Measurements from ENCODE around the gene RC3H2. TPM values are rescaled to one million over a fixed set of nuclear protein-coding genes. Genes with fewer than 3 reads are reported as not detected.

RC3H2 gene
- total and polyA plus RNA-seq, 4 donors = 10.8 to 54.1 (median 33.8) TPM

DNA sequence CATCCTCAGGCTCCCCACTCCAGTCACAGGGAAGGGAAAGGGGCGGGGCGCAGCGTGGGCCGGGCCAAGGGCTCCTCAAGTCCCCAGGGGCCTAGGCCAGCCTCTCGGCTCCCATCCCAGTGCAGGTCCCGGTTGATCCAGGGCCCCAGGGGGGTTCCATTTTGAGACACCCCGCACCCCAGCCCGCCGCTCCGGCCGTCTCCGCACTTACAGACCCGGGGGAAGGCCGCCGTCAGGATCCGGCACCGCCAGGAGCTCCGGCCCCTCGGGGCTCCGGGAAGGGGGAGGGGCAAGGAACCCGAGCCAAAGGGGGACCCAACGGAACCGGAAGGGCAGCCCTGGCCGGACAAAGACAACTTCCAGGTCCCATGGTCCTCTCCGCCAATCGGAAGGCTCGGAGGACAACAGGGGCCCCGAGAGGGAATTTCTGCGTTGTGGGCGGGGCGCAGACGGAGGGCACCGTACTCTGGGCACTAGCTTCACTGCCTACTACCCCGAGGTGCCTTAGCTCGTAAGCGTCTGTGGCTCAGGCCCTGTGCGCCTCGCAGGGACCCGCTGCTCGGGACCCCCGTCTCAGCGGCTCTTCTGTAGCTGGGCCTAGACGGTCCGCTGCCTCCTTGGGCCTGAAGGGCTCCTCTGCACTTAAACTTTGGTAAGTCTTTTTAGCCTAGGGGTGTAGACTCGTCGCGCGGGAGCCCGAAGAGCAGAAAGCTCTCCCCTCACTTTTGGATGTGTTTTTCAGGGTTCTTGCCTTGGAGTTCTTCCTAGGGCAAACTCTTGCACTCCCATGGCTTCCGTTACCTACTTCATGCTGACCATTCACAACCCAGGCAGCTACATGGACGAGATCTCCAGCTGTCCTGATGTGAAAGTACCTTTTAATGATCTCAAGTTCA lies 26.3 kb upstream of the RC3H2 start, which contains the start of gene ZBTB26:
ZBTB26 (minus strand) TSS at position 287 of the 896 bp plus-strand sequence. CDS start 11,578 bp downstream, outside the sequence.
- H3K4me1 ChIP-seq (ENCODE audit: control insufficient read depth in 1 of 2, insufficient read depth in 2 of 2, low read length in 2 of 2) = no peaks in the 10 kb centered on the region
- 0 to 1% methylated on average over 50 to 51 of the region's 51 CpGs for WGBS, 2 donors
- no peaks in the 10 kb centered on the region for H3K36me3 ChIP-seq (ENCODE audit: control insufficient read depth in 1 of 2, insufficient read depth in 2 of 2, low read length in 1 of 2)
- peak within 1 kb of the TSS; percentile 89 to 96 for H3K4me3 ChIP-seq (ENCODE audit: low read length in 2 of 2)
- peak within 1 kb of the TSS; percentile 22 to 87 for H3K27ac ChIP-seq (ENCODE audit: low read depth in 1 of 2, low read length in 2 of 2)
- DNase-seq = peak; percentile 97 to 98
- intact Hi-C loops (cut with DNase I) = no loop called here
- ATAC-seq (ENCODE audit: low FRiP score) = peak; percentile 99
- H3K27me3 ChIP-seq (ENCODE audit: control insufficient read depth in 1 of 2, insufficient read depth in 2 of 2, low read length in 1 of 2) = no peaks in the 10 kb centered on the region
- no peaks in the 10 kb centered on the region for H3K9me3 ChIP-seq (ENCODE audit: control insufficient read depth, low read length)

GRCh38 chr9:122930541-122931225 lies 25.5 kb upstream of the RC3H2 start:
- ATAC-seq (ENCODE audit: low FRiP score) (no peak), DNase-seq (no peak)
- H3K4me1 ChIP-seq (ENCODE audit: control insufficient read depth in 1 of 2, insufficient read depth in 2 of 2, low read length in 2 of 2) = no peaks in the 10 kb centered on the region
- no peaks in the 10 kb centered on the region for H3K9me3 ChIP-seq (ENCODE audit: control insufficient read depth, low read length)
- peak overlapping the region in 1 of 2 donors; percentile 39 for H3K27ac ChIP-seq (ENCODE audit: low read depth in 1 of 2, low read length in 2 of 2)
- intact Hi-C loops (cut with DNase I) = no loop called here
- H3K36me3 ChIP-seq (ENCODE audit: control insufficient read depth in 1 of 2, insufficient read depth in 2 of 2, low read length in 1 of 2) = no peaks in the 10 kb centered on the region
- no peaks in the 10 kb centered on the region for H3K27me3 ChIP-seq (ENCODE audit: control insufficient read depth in 1 of 2, insufficient read depth in 2 of 2, low read length in 1 of 2)
- 19% methylated on average over 10 of the region's 10 CpGs for WGBS, 2 donors
- peak overlapping the region; percentile 89 to 92 for H3K4me3 ChIP-seq (ENCODE audit: low read length in 2 of 2)

DNA sequence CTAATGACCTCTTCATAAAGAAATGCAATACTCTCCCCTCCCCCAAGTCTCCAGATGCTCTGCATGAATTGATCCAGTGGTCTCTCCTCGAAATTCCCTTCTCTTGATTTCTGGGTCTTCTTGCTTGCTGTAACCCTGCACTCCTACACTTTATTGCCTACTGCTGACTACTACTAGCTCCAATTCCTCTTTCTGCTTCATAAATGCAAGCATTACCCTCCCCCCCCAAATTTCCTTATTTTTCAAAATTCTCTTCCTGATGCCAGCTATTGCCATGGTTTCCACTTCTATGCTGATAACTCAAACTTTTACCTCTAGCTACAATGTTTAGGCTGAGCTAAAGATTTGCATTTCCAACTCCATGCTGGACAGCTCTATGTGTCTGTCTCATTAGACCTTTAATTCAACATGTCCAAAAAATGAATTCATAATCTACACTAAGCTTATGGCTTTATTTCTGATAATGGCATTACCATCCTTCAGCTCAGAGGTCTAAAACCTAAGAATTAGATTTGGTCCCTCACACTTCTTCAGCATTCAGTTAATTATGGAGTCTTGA lies 24.7 kb upstream of the RC3H2 start:
- no peak for DNase-seq
- Histone ChIP-seq H3K36me3 (ENCODE audit: control insufficient read depth in 1 of 2, insufficient read depth in 2 of 2, low read length in 1 of 2) (no peaks in the 10 kb centered on the region), H3K4me3 (ENCODE audit: low read length in 2 of 2) (no peak overlapping the region), H3K9me3 (ENCODE audit: control insufficient read depth, low read length) (no peaks in the 10 kb centered on the region), H3K4me1 (ENCODE audit: control insufficient read depth in 1 of 2, insufficient read depth in 2 of 2, low read length in 2 of 2) (no peaks in the 10 kb centered on the region), H3K27me3 (ENCODE audit: control insufficient read depth in 1 of 2, insufficient read depth in 2 of 2, low read length in 1 of 2) (no peaks in the 10 kb centered on the region), H3K27ac (ENCODE audit: low read depth in 1 of 2, low read length in 2 of 2) (no peak overlapping the region)
- no peak for ATAC-seq (ENCODE audit: low FRiP score)
- intact Hi-C loops (cut with DNase I) = no loop called here
- 86 to 88% methylated on average over 1 of the region's 1 CpG for WGBS, 2 donors

GRCh38 chr9:122923947-122924346 lies 18.8 kb upstream of the RC3H2 start:
- ATAC-seq (ENCODE audit: low FRiP score) = no peak
- whole genome bisulfite sequencing, 2 donors = 67 to 79% methylated on average over 3 of the region's 3 CpGs
- DNase-seq = no peak

DNA sequence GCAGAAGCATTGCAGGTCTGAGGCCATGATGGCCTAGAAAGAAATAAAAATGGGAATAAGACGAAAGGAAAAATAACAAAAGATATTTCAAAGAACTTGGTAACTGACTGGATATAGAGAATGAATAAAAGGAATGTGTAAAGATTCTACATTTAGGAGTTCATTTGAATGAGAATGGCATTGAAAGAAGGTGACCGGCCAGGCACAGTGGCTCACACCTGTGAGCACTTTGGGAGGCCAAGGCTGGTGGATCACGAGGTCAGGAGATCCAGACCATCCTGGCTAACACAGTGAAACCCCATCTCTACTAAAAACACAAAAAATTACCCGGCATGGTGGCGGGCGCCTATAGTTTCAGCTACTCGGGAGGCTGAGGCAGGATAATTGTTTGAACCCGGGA lies 17.6 kb upstream of the RC3H2 start:
- intact Hi-C loops (cut with DNase I) = no loop called here
- ATAC-seq (ENCODE audit: low FRiP score) = no peak
- DNase-seq = no peak
- no peaks in the 10 kb centered on the region for H3K27me3 ChIP-seq (ENCODE audit: control insufficient read depth in 1 of 2, insufficient read depth in 2 of 2, low read length in 1 of 2)
- 86 to 93% methylated on average over 8 of the region's 8 CpGs for WGBS, 2 donors
- no peaks in the 10 kb centered on the region for H3K9me3 ChIP-seq (ENCODE audit: control insufficient read depth, low read length)
- H3K36me3 ChIP-seq (ENCODE audit: control insufficient read depth in 1 of 2, insufficient read depth in 2 of 2, low read length in 1 of 2) = peaks cover 0 to 4% of the 10 kb centered on the region in 2 donors
- no peaks in the 10 kb centered on the region for H3K4me1 ChIP-seq (ENCODE audit: control insufficient read depth in 1 of 2, insufficient read depth in 2 of 2, low read length in 2 of 2)
- H3K27ac ChIP-seq (ENCODE audit: low read depth in 1 of 2, low read length in 2 of 2) = no peak overlapping the region
- H3K4me3 ChIP-seq (ENCODE audit: low read length in 2 of 2) = no peak overlapping the region

More at GRCh38 chr9:122923947-122924346, 18.8 kb upstream of the RC3H2 start:
- Histone ChIP-seq H3K27me3 (ENCODE audit: control insufficient read depth in 1 of 2, insufficient read depth in 2 of 2, low read length in 1 of 2) (no peaks in the 10 kb centered on the region), H3K9me3 (ENCODE audit: control insufficient read depth, low read length) (no peaks in the 10 kb centered on the region), H3K4me3 (ENCODE audit: low read length in 2 of 2) (no peak overlapping the region), H3K36me3 (ENCODE audit: control insufficient read depth in 1 of 2, insufficient read depth in 2 of 2, low read length in 1 of 2) (no peaks in the 10 kb centered on the region), H3K4me1 (ENCODE audit: control insufficient read depth in 1 of 2, insufficient read depth in 2 of 2, low read length in 2 of 2) (no peaks in the 10 kb centered on the region), H3K27ac (ENCODE audit: low read depth in 1 of 2, low read length in 2 of 2) (no peak overlapping the region)
- intact Hi-C loops (cut with DNase I) = no loop called here

- no peak overlapping the region for H3K4me3 ChIP-seq (ENCODE audit: low read length in 2 of 2)
- DNase-seq (no peak), ATAC-seq (ENCODE audit: low FRiP score) (no peak)
- no peaks in the 10 kb centered on the region for H3K27me3 ChIP-seq (ENCODE audit: control insufficient read depth in 1 of 2, insufficient read depth in 2 of 2, low read length in 1 of 2)
- intact Hi-C loops (cut with DNase I) = loop anchor here in 1 of 2 donors (10.0 kb wide), 1 partner anchor 56 kb away; no protein-coding TSS in a partner anchor
- H3K27ac ChIP-seq (ENCODE audit: low read depth in 1 of 2, low read length in 2 of 2) = no peak overlapping the region
- peaks cover 0 to 1% of the 10 kb centered on the region in 2 donors for H3K4me1 ChIP-seq (ENCODE audit: control insufficient read depth in 1 of 2, insufficient read depth in 2 of 2, low read length in 2 of 2)
- WGBS, 2 donors = 87 to 94% methylated on average over 2 of the region's 2 CpGs
- peaks cover 0 to 4% of the 10 kb centered on the region in 2 donors for H3K36me3 ChIP-seq (ENCODE audit: control insufficient read depth in 1 of 2, insufficient read depth in 2 of 2, low read length in 1 of 2)
- no peaks in the 10 kb centered on the region for H3K9me3 ChIP-seq (ENCODE audit: control insufficient read depth, low read length)
Measured at GRCh38 chr9:122918310-122918709, 13.2 kb upstream of the RC3H2 start.

DNA sequence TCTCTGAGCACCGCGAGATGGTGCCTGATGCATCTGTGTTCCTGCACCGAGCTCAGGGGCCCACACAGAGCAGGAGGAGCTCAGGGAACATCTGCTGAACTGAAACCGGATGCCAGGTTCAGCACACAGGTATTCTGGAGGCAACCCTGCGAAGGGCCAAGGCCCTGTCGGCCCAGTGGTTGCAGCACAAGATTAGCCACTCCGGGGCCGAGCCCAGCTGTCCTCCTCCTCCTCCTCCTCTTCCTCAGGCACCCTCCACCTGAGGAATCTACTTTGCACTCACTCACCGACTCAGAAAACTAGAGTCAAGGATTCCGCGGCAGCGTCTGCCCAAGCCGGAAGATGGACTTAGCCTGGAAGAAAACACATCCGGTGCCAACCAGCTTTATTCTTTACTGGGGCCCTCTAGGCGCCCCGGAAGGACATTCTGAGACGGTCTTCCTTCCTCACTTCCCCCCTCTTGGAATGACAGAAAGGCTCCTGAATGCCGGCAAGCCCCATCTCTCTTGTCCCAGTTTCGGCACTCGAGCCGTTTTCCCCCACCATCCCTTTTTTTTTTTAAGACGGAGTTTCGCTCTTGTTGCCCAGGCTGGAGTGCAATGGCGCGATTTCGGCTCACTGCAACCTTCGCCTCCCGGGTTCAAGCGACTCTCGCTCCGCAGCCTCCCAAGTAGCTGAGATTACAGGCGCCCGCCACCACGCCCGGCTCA lies 8.0 kb upstream of the RC3H2 start, which contains the start of gene ZBTB6:
ZBTB6 (minus strand) TSS at position 360 of the 710 bp plus-strand sequence. CDS start 1,251 bp downstream, outside the sequence.
- H3K4me3 ChIP-seq (ENCODE audit: low read length in 2 of 2) = peak within 1 kb of the TSS; percentile 75 to 78
- peak; percentile 94 for ATAC-seq (ENCODE audit: low FRiP score)
- 0% methylated on average over 35 of the region's 35 CpGs for WGBS, 2 donors
- H3K27me3 ChIP-seq (ENCODE audit: control insufficient read depth in 1 of 2, insufficient read depth in 2 of 2, low read length in 1 of 2) = no peaks in the 10 kb centered on the region
- H3K36me3 ChIP-seq (ENCODE audit: control insufficient read depth in 1 of 2, insufficient read depth in 2 of 2, low read length in 1 of 2) = peaks cover 0 to 1% of the 10 kb centered on the region in 2 donors
- DNase-seq = peak; percentile 72 to 83
- no peaks in the 10 kb centered on the region for H3K9me3 ChIP-seq (ENCODE audit: control insufficient read depth, low read length)
- intact Hi-C loops (cut with DNase I) = loop anchor here in 1 of 2 donors (10.0 kb wide), 1 partner anchor 62 kb away; no protein-coding TSS in a partner anchor
- peak within 1 kb of the TSS; percentile 59 to 72 for H3K27ac ChIP-seq (ENCODE audit: low read depth in 1 of 2, low read length in 2 of 2)
- H3K4me1 ChIP-seq (ENCODE audit: control insufficient read depth in 1 of 2, insufficient read depth in 2 of 2, low read length in 2 of 2) = peaks cover 0 to 1% of the 10 kb centered on the region in 2 donors

DNA sequence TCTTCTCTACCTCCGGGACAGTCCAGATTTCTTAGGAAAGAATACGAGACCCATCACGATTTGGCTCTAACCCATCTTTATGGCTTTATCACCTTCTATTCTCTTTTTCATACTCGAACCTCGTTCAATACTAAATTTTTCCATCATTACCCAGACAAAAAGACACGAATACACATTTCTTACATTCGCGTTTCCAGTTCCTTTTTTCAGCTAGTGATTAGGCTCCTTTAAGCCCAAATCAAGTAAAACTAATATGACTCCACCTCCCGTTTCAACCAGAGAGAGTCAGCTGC lies 7.5 kb upstream of the RC3H2 start:
- H3K27me3 ChIP-seq (ENCODE audit: control insufficient read depth in 1 of 2, insufficient read depth in 2 of 2, low read length in 1 of 2) = no peaks in the 10 kb centered on the region
- peaks cover 0 to 1% of the 10 kb centered on the region in 2 donors for H3K36me3 ChIP-seq (ENCODE audit: control insufficient read depth in 1 of 2, insufficient read depth in 2 of 2, low read length in 1 of 2)
- ATAC-seq (ENCODE audit: low FRiP score) = no peak
- H3K4me1 ChIP-seq (ENCODE audit: control insufficient read depth in 1 of 2, insufficient read depth in 2 of 2, low read length in 2 of 2) = peaks cover 0 to 1% of the 10 kb centered on the region in 2 donors
- peak overlapping the region; percentile 75 to 78 for H3K4me3 ChIP-seq (ENCODE audit: low read length in 2 of 2)
- H3K9me3 ChIP-seq (ENCODE audit: control insufficient read depth, low read length) = no peaks in the 10 kb centered on the region
- intact Hi-C loops (cut with DNase I) = loop anchor here in 1 of 2 donors (10.0 kb wide), 1 partner anchor 62 kb away; no protein-coding TSS in a partner anchor
- H3K27ac ChIP-seq (ENCODE audit: low read depth in 1 of 2, low read length in 2 of 2) = peak overlapping the region; percentile 59 to 65
- no peak for DNase-seq
- 3 to 4% methylated on average over 9 of the region's 9 CpGs for WGBS, 2 donors
